DMS79 treated with DMSO at 0.1 percent for 48 hours (cell line): Measurements from ENCODE around the gene SPOCK1.
A peak's percentile ranks its signal among the peaks of the same experiment; 100 is the strongest.
"Not testable (repeated sequence)": the region's sequence is repeated elsewhere in the genome, so short reads cannot be mapped to it uniquely, and the experiment has no call there.

ENCODE experiments used
- DNase-seq: peaks from one replicate; lab custom pipeline; 2025; lab: John Stamatoyannopoulos, UW

Gene SPOCK1

DNA sequence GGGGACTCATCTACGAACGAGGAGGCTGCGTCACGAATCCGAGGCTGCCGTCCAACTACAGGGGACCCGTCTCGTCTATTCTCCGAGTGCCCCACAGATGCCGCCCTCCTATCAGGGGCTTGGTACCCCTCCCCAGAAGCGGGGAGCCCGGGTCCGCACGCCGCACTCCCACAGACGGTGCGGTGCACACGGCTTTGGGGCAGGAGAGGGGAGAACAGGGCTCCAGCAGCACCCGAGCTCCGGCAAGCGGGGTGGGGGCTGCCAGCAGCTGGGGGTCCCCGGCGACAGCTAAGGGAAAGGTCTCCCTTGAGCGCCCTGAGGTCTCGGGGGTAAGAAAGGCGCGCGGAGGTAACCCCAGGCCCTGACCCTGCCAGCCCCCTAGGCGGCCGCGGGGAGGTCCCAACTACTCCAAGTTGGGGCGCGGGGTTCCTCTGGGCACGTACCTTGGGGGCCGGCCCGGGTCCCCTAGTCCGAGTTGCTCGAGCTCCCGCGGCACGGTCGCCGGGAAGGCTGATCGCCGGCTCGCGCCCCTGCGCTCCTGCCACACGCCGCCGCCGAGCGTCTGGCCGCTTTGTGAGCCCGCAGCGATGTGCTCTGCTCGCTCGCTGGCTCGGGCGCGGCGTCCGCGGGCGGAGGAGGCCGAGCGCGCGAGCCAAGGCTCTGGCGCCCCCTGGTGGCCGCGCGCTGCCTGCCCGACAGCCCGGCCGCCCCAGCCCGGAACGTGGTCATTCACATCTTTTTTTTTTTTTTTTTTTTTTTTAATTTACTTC, at the start of gene SPOCK1:
SPOCK1 (minus strand) TSS at position 591 of the 770 bp plus-strand sequence.
- peak; percentile 6 for DNase-seq

DNA sequence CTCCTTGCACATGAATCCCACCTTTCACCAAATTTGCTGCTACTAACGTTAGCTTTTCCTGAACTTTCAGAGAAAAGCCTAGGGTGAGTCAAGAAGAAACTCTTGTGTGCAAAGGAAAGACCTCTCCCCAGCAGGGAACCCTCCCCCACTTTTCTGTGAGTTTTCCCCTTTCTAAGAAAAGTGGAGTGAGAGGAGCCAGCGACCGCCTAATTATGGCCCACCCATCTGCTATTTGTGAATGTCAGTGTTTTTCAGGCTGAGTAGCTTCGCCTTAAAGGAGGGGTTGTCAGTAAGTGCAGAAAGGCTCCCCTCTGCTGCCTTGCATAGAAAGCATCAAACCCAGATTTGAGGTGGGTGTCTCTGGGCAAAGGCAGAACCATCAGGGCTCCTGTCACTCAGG, 46.8 kb upstream of the SPOCK1 start:
- no peak for DNase-seq

DNA sequence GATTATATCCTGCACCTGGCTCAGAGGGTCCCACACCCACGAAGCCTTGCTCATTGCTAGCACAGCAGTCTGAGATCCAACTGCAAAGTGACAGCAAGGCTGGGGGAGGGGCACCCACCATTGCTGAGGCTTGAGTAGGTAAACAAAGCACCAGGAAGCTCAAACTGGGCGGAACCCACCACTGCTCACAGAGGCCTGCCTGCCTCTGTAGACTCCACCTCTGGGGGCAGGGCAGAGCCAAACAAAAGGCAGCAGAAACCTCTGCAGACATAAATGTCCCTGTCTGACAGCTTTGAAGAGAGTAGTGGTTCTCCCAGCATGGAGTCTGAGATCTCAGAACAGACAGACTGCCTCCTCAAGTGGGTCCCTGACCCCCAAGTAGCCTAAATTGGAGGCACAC, 36.3 kb upstream of the SPOCK1 start:
- not testable (repeated sequence) for DNase-seq

DNA sequence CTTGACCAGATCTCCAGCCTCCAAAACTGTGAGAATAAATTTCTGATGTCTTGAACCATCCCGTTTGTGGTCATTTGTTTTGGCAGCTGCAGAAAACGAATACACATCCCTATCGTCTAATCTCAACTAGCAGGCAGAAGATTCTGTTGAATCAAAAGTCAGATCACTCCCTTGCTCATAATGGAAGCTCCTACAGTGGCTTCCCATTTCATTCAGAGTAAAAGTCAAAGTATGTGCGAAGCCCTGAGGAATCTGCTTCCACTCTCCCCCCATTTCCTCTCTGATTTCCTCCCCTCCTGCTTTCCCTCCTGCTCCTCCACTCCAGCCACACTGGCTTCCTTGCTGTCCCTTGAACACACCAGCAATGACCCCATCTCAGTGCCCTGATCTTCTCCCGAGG, 34.8 kb upstream of the SPOCK1 start:
- no peak for DNase-seq

DNA sequence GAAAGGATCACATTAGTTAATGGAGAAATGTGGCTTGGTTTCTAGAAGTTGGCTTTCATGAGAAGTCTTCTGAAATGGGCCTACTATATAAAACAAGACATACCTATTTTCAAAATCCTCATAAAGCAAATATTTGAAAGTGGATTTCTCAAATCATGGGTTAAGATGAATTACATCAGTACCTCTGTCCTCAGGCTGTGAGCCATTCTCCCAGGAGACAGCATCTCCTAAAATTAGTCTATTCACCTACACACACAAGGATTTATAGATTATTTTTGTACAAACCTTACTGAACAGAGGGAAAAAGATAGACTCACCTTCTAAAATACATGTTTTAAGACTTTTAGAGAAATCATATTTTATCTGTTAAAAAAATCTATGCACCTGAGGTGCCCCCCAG, 32.1 kb upstream of the SPOCK1 start:
- DNase-seq, result no peak

DNA sequence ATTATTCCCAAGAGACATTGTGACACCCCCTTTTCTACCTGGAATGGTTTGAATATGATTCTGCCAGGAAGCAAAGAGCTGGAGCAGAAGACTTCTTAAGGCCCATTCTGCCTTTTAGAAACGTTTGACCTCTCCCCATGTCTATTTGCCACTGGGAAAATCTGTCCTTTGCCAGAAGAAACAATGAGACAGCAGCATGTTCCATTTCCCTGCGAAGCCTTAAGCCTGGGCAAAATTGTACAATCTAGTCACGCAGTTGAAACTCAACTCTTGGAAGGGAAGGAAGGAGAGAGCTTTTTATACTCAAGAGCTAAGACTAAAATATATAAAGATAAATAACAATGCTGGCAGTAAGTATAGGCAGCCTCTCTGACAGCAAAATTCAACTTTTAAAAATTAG, 22.1 kb upstream of the SPOCK1 start:
- no peak for DNase-seq

DNA sequence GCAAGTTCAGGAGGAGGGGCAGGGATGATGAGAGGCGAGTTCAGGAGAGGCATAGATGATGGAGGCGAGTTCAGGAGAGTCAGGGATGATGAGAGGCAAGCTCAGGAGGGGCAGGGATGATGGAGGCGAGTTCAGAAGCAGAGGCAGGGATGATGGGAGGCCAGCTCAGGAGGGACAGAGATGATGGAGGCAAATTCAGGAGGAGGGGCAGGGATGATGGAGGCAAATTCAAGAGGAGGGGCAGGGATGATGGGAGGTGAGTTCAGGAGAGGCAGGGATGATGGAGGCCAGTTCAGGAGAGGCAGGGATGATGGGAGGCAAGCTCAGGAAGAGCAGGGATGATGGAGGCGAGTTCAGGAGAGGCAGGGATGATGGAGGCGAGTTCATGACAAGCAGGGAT, 17.8 kb upstream of the SPOCK1 start:
- no peak for DNase-seq

DNA sequence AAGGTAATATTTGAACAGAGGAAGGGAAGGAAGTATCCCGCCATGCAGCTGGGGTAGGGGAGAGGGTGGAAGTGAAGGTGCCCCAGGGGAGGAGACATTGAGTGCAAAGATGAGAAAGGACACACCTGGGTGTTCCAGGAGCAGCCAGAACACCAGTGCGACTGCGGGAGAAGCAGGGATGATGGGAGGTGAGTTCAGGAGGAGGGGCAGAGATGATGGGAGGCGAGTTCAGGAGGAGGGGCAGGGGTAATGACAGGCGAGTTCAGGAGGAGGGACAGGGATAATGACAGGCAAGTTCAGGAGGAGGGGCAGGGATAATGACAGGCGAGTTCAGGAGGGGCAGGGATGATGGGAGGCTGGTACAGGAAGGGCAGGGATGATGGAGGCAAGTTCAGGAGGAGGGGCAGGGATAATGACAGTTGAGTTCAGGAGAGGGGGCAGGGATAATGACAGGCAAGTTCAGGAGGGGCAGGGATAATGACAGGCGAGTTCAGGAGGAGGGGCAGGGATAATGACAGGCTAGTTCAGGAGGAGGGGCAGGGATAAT, 17.2 kb upstream of the SPOCK1 start:
- DNase-seq, result no peak

DNA sequence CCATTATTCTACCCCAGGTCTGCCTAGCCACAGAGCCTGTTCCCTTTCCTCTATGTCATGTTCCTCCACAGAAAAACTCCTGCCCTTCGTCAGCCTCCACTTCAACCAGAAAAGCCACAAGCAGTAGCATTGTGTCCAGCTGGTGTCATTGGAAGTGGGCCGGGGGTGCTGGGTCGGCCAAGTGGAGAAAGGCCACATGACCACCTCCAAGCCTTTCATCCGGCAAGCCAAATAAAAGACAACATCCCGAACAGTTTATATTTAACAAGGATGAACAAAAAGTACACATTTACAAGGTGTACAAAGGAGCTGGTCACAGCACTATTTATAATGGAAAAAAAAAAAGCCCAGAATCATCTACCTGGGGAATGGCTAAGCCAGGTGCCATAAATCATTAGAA, 16.1 kb upstream of the SPOCK1 start:
- DNase-seq, result no peak

DNA sequence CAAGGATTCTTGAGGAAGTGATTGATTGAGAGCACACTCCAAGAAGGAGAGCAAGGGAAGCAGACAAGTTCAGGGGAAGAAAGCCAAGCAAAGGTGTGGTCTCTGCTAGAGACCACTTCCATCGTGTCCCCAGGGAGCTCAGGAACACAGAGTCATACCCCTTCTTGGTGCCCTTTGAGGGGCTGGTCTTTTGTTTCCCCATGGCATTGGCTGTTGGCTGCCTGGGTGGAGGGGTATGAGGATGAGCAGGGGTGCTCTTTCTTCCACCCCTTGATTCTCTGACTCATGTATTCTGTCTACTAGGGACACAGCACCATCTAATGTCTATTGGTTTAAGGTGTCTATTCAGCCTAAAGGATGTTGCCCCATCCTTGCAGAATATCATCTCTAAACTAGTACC, 11.5 kb upstream of the SPOCK1 start:
- no peak for DNase-seq

DNA sequence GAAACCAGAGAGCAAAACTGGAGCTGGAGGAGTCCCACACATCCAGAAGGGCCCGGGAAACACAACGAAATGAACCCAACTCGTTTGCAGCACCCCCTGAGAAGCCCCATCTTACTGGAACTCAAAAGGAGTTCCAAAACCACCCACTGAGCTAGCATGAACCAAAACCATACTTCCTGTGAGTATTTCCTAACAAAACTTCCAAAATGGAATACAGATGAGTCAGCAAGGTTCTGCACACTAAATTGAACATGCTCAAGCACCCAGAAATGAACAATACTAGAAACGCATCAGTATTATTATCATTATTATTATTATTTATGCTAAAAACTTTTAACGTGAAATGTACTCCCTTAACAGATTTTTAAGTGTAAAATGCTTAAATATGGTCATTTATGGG, 8.0 kb upstream of the SPOCK1 start:
- DNase-seq, result no peak

DNA sequence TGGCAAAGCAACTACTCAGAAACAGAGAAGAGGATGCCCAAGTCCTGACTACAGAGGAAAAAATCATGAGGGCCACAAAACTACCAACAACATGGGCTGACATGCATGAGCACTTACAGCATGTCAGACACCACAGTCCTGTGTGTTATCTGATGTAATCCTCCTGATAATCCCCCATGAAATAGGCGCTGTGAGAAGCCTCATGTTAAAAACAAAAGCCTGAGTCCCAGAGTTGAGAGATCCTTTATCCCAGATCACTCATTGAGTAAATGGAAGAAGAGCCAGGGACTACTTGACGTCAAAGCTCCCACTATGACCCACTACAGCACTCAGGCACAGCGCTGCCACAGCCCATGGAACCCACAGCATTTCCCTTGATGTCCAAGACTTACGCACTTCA, 7.2 kb upstream of the SPOCK1 start:
- DNase-seq, result no peak

DNA sequence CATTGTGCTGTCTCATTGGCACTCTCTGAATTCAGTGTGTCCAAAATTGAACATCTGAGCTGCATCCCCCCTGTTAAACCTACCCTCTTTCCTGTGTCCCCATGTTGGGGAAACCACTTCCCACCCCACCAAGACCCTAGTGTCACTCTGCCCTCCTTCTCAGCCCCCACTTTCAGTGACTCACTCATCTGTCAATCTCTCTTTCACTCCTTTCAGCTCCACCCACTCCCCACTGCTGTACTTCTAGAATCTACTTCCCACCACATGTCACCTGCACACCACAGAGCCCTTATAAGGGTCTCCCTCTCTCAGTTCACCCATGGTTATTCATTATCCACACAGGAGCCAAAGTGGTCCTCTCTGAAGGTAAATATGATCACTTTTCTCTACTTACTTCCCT, 5.8 kb upstream of the SPOCK1 start:
- no peak for DNase-seq

DNA sequence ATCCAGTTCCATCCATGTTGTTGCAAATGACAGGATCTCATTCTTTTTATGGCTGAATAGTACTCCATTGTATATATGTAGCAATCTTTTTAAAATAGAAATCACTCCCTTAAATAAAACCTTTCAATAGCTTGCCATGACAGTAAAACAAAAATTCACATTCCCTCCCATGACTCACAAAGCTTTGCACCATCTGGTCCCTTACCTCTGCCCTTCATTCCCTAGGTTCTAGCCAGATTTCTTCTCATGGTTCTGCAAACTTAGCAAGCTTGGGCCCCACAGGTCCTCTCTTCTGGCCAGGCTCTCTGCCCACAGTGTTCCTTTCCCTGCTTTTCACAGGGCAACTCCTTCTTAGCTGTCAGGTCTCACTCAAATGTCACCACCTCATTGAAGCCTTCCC, 4.3 kb upstream of the SPOCK1 start:
- no peak for DNase-seq

DNA sequence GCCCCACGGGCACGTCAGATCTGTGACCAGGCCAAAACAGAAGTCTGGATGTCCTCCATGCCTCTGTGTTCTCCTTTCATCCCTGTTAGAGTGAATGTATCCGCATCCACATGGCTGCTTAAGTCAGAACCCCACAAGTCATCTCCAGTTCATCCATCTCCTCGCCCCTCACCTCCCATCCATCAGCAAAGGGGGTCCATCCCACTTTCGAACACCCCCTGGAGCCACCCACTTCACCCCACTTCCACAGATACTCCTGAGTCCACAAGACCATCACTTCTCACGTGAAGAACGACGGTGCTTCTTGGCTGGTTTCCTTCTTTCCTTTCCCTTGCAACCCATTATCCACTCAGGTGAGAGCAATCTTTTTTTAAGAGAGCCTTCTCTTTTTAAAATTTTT, 3.5 kb upstream of the SPOCK1 start:
- DNase-seq, result no peak

DNA sequence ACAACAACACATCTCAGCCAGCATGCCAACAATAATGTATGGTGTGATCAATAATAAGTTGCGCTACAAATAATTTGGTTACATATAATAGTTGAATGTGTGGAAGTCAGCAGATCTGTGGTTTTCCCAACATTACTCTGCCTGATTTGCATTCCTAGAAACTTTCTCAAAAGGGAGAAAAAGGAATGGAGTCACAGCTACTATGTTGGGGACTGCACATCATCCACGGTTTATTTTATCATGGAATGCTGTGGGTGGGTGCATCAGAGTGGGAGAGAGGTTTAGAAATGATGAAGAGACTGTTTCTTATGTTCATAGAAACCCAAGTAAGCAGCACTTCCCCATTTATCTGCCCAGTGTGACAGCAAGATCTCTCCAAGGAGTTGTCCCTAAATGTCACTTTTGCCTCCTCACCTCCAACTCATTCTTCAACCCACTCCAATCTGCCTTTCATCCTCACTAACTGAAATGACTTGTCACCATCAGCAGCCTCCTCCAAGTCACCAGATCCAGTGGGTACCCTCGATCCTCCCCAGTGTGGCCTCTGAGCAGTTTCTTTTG, 2.8 kb upstream of the SPOCK1 start:
- no peak for DNase-seq

DNA sequence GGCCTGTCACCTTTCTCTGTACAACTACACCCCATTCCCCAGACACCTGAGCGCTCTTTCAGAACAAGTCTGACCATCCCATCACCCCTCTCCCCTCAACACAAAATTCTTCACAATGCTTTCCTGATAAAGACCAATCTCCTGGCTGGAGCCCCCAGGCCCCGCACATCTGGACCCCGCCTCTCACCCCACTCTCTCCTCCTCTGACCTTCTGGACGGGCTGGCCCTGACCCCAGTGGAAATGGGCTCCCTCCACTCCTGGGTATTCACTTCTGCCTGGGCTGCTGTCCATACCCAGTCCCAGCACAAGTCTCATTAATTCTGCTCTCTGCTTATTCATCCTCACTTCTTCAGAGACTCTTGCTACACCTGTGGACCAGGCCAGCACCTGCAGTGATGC, 2.1 kb upstream of the SPOCK1 start:
- DNase-seq, result no peak

DNA sequence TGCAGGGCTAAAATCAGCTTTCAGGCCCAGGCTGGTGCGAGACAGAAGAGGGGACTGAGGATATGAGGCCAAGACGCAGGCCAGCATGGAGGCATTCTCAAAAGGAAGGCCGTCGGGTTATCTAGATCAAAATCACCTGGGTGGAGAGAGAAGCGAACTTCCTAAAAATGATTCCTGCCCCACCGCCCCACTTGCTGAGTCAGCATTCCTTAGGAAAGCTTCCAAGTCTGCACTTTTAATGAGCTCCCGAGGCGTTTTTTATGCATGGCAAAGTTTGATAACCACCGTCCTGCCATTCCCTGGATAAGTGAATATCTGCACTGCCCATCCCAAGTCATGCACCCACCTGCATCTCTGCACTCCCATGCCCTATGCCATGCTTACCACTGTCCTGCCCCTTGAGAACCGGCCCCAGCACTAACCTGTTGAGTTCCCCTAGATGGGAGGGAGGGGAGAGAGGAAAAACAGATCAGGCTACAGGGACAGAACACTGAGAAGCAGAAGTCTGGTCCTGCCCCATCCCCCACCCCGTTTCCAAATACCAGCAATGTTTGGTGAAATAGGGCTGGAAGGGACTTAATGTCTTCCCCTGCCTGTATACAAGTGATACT, 1.6 kb upstream of the SPOCK1 start:
- no peak for DNase-seq

DNA sequence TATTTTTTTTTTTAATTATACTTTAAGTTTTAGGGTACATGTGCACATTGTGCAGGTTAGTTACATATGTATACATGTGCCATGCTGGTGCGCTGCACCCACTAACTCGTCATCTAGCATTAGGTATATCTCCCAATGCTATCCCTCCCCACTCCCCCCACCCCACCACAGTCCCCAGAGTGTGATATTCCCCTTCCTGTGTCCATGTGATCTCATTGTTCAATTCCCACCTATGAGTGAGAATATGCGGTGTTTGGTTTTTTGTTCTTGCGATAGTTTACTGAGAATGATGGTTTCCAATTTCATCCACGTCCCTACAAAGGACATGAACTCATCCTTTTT, 351 bp upstream of the SPOCK1 start:
- DNase-seq, result not testable (repeated sequence)

DNA sequence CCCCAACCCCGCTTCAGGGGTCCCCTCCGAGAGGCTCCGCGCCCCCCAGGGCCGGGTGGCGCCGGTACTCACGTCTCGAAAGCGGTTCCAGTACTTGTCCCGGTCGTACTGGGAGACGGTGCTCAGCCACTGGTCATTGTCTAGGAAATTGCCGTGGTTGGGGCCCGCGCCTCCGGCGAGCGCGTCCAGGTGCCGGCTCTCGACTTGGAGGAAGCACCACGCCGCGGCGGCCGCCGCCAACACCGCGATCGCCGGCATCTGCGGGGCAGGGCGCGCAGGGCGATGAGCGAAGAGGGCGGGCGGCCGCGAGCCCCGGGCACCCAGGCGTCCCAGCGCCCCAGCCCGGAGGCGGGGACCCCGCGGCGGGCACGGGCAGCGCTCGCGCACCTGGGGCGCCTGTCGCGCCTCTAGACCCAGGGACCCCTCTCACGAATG, 808 bp downstream of the SPOCK1 start:
- no peak for DNase-seq

DNA sequence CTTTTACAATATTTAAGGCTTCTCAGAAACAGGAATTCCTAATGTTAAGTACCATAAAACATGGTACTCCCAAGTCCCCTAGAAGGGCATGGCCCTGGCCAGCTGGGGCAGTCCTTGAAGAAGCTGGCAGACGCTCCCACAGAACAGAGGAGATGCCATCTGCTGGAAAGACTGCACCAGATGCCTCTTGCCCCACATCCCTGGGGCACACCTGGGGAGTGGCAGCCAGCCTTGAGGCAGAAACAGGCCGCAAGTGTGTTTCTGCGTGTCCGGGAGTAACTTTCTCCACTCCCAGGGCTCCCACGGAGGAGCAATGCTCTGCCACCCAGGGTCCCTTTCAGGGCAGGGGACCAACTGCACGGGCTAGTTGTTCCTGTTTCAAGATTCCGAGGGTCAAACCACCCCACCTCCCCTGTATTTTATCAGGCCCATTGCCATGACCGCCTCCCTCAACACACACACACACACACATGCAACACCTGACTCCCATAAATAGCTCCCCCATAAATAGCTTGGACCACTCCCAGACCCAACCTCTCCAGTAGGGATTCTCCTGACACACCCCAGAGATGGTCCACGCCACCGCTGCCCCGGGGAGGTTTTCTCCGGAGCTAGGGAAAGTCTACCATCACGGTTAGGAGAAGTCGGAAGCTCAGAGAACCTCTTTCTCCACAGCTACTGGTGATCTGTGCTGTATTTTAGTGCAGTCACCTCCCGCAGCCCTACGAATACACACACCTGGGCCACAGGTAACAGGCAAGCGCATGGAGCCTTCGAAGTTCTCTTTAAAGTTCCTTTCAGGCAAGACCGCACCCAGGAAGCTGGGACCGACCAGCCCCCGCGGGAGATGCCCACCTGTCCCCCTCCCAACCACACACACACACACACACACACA, 1.5 kb downstream of the SPOCK1 start:
- DNase-seq, result peak; percentile 38

DNA sequence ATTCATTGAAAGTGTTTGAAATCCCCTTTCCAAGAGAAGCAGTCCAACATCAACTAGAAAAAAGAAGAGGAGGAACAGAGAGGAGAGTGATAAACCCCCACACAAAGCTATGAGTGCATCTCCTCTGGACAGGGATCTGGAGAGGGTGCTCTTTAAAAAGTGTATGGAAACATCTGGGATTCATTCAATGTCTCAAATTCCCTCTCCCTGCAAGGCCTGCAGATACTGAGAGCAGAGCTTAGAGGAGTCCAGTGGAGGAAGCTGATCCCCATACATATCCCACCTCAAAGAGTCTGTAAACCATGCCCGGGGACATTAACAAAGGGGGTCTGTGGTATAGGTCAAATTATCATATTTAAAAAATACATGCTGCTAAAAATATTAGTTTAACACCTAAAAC, 2.2 kb downstream of the SPOCK1 start:
- DNase-seq, result no peak
